Memory B cell (primary cell): ENCODE data around the gene DRC3.

ENCODE experiments used
- ATAC-seq: fragments of 150-1000 bp; cut with Tn5 transposase; 2 replicates; pipeline ENCODE4 v1.10.0; 2021; ENCODE audit warnings: low read depth, mild to moderate bottlenecking, moderate library complexity
- DNase-seq, 2 donors: peaks; one replicate each; pipeline ENCODE4 v3.0.0; 2022; ENCODE audit warnings: low spot score in 2 of 2
- H3K27ac Mint-ChIP-seq: one replicate; pipeline ENCODE4 v1.8.0; 2022; ENCODE audit warnings: mild to moderate bottlenecking, moderate library complexity, mixed read lengths
- H3K27me3 Mint-ChIP-seq: one replicate; pipeline ENCODE4 v1.8.0; 2022; ENCODE audit warnings: mixed read lengths
- H3K36me3 Mint-ChIP-seq: one replicate; pipeline ENCODE4 v1.8.0; 2022; ENCODE audit warnings: mild to moderate bottlenecking, mixed read lengths
- H3K4me1 Mint-ChIP-seq: one replicate; pipeline ENCODE4 v1.8.0; 2022; ENCODE audit warnings: mixed read lengths
- H3K4me3 Mint-ChIP-seq: one replicate; pipeline ENCODE4 v1.8.0; 2022; ENCODE audit warnings: mild to moderate bottlenecking, moderate library complexity, mixed read lengths
- H3K9me3 Mint-ChIP-seq: one replicate; pipeline ENCODE4 v1.8.0; 2022; ENCODE audit warnings: mixed read lengths

Gene DRC3

GRCh38 chr17:17972126-17972951, at the start of gene DRC3, which contains the start of gene TOM1L2:
Gene DRC3 (plus strand): TSS chr17:17972862. CDS start chr17:17977599, 4,737 bp downstream.
Gene TOM1L2 (minus strand): TSS chr17:17972400. CDS start chr17:17972313, 87 bp downstream.
- H3K9me3 Mint-ChIP-seq = no peaks in the 10 kb centered on the region
- H3K27me3 Mint-ChIP-seq = no peaks in the 10 kb centered on the region
- H3K27ac Mint-ChIP-seq = peak within 1 kb of the TSS; percentile 93
- ATAC-seq (peak; percentile 89), DNase-seq (peak; percentile 97 to 99)
- peak within 1 kb of the TSS; percentile 93 for H3K4me3 Mint-ChIP-seq
- H3K36me3 Mint-ChIP-seq = no peaks in the 10 kb centered on the region
- peaks cover 17% of the 10 kb centered on the region for H3K4me1 Mint-ChIP-seq

- DNase-seq (no peak), ATAC-seq (no peak)
- Mint-ChIP-seq H3K27me3 (no peaks in the 10 kb centered on the region), H3K4me1 (peaks cover 3% of the 10 kb centered on the region), H3K36me3 (peaks cover 4% of the 10 kb centered on the region), H3K9me3 (peaks cover 1% of the 10 kb centered on the region), H3K27ac (no peak overlapping the region), H3K4me3 (no peak overlapping the region)
Measured at GRCh38 chr17:17924131-17924856, 48.4 kb upstream of the DRC3 start.

GRCh38 chr17:17924857-17925250, 47.8 kb upstream of the DRC3 start:
- peaks cover 4% of the 10 kb centered on the region for H3K36me3 Mint-ChIP-seq
- no peak overlapping the region for H3K27ac Mint-ChIP-seq
- no peaks in the 10 kb centered on the region for H3K27me3 Mint-ChIP-seq
- peaks cover 5% of the 10 kb centered on the region for H3K4me1 Mint-ChIP-seq
- DNase-seq (no peak), ATAC-seq (no peak)
- H3K9me3 Mint-ChIP-seq = peaks cover 1% of the 10 kb centered on the region
- no peak overlapping the region for H3K4me3 Mint-ChIP-seq

- H3K27ac Mint-ChIP-seq = no peak overlapping the region
- no peaks in the 10 kb centered on the region for H3K27me3 Mint-ChIP-seq
- peaks cover 6% of the 10 kb centered on the region for H3K4me1 Mint-ChIP-seq
- H3K4me3 Mint-ChIP-seq = no peak overlapping the region
- ATAC-seq (no peak), DNase-seq (no peak)
- peaks cover 1% of the 10 kb centered on the region for H3K9me3 Mint-ChIP-seq
- H3K36me3 Mint-ChIP-seq = peaks cover 4% of the 10 kb centered on the region
Measured at GRCh38 chr17:17926036-17926435, 46.6 kb upstream of the DRC3 start.

GRCh38 chr17:17926840-17927449, 45.7 kb upstream of the DRC3 start:
- no peak overlapping the region for H3K4me3 Mint-ChIP-seq
- DNase-seq (no peak), ATAC-seq (no peak)
- H3K27me3 Mint-ChIP-seq = no peaks in the 10 kb centered on the region
- H3K9me3 Mint-ChIP-seq = peaks cover 1% of the 10 kb centered on the region
- H3K4me1 Mint-ChIP-seq = peaks cover 8% of the 10 kb centered on the region
- peaks cover 4% of the 10 kb centered on the region for H3K36me3 Mint-ChIP-seq
- H3K27ac Mint-ChIP-seq = no peak overlapping the region

- Mint-ChIP-seq H3K4me1 (peaks cover 8% of the 10 kb centered on the region), H3K27ac (no peak overlapping the region), H3K9me3 (peaks cover 1% of the 10 kb centered on the region), H3K27me3 (no peaks in the 10 kb centered on the region), H3K4me3 (no peak overlapping the region), H3K36me3 (no peaks in the 10 kb centered on the region)
- no peak for ATAC-seq
- DNase-seq = no peak
Measured at GRCh38 chr17:17928398-17929287, 44.0 kb upstream of the DRC3 start.

- Mint-ChIP-seq H3K9me3 (peaks cover 1% of the 10 kb centered on the region), H3K4me3 (no peak overlapping the region), H3K27me3 (no peaks in the 10 kb centered on the region), H3K27ac (no peak overlapping the region), H3K36me3 (no peaks in the 10 kb centered on the region), H3K4me1 (peaks cover 7% of the 10 kb centered on the region)
- ATAC-seq (no peak), DNase-seq (no peak)
Measured at GRCh38 chr17:17929655-17930380, 42.8 kb upstream of the DRC3 start.

GRCh38 chr17:17930674-17931073, 42.0 kb upstream of the DRC3 start:
- no peaks in the 10 kb centered on the region for H3K36me3 Mint-ChIP-seq
- DNase-seq (no peak), ATAC-seq (no peak)
- no peaks in the 10 kb centered on the region for H3K27me3 Mint-ChIP-seq
- H3K4me3 Mint-ChIP-seq = no peak overlapping the region
- peaks cover 5% of the 10 kb centered on the region for H3K4me1 Mint-ChIP-seq
- H3K9me3 Mint-ChIP-seq = no peaks in the 10 kb centered on the region
- H3K27ac Mint-ChIP-seq = no peak overlapping the region

- H3K9me3 Mint-ChIP-seq = no peaks in the 10 kb centered on the region
- H3K4me3 Mint-ChIP-seq = no peak overlapping the region
- H3K4me1 Mint-ChIP-seq = peaks cover 8% of the 10 kb centered on the region
- no peak overlapping the region for H3K27ac Mint-ChIP-seq
- H3K36me3 Mint-ChIP-seq = no peaks in the 10 kb centered on the region
- H3K27me3 Mint-ChIP-seq = no peaks in the 10 kb centered on the region
- ATAC-seq (no peak), DNase-seq (no peak)
Measured at GRCh38 chr17:17931159-17931558, 41.5 kb upstream of the DRC3 start.

GRCh38 chr17:17933775-17934174, 38.9 kb upstream of the DRC3 start:
- Mint-ChIP-seq H3K9me3 (no peaks in the 10 kb centered on the region), H3K36me3 (no peaks in the 10 kb centered on the region), H3K4me1 (peaks cover 8% of the 10 kb centered on the region), H3K27me3 (no peaks in the 10 kb centered on the region), H3K27ac (no peak overlapping the region), H3K4me3 (no peak overlapping the region)
- ATAC-seq (no peak), DNase-seq (no peak)

- ATAC-seq (no peak), DNase-seq (no peak)
- Mint-ChIP-seq H3K9me3 (no peaks in the 10 kb centered on the region), H3K36me3 (no peaks in the 10 kb centered on the region), H3K4me1 (peaks cover 8% of the 10 kb centered on the region), H3K27me3 (no peaks in the 10 kb centered on the region), H3K4me3 (no peak overlapping the region), H3K27ac (no peak overlapping the region)
Measured at GRCh38 chr17:17934214-17934613, 38.4 kb upstream of the DRC3 start.

- DNase-seq (no peak), ATAC-seq (no peak)
- no peaks in the 10 kb centered on the region for H3K9me3 Mint-ChIP-seq
- H3K4me3 Mint-ChIP-seq = no peak overlapping the region
- H3K27me3 Mint-ChIP-seq = no peaks in the 10 kb centered on the region
- H3K36me3 Mint-ChIP-seq = no peaks in the 10 kb centered on the region
- peaks cover 7% of the 10 kb centered on the region for H3K4me1 Mint-ChIP-seq
- H3K27ac Mint-ChIP-seq = no peak overlapping the region
Measured at GRCh38 chr17:17934806-17935205, 37.9 kb upstream of the DRC3 start.
